ENCODE measurements around the gene VPREB1.
"Not testable (repeated sequence)": the region's sequence is repeated elsewhere in the genome, so short reads cannot be mapped to it uniquely, and the experiment has no call there.

- not testable (repeated sequence) for TF ChIP-seq POLR2A (IDR thresholded peaks at IDR 0.05; ENCODE audit: low read depth); POLR2AphosphoS5 (IDR thresholded peaks at IDR 0.05); EP300 (IDR thresholded peaks at IDR 0.05)
- TF ChIP-seq, protein P1, sequence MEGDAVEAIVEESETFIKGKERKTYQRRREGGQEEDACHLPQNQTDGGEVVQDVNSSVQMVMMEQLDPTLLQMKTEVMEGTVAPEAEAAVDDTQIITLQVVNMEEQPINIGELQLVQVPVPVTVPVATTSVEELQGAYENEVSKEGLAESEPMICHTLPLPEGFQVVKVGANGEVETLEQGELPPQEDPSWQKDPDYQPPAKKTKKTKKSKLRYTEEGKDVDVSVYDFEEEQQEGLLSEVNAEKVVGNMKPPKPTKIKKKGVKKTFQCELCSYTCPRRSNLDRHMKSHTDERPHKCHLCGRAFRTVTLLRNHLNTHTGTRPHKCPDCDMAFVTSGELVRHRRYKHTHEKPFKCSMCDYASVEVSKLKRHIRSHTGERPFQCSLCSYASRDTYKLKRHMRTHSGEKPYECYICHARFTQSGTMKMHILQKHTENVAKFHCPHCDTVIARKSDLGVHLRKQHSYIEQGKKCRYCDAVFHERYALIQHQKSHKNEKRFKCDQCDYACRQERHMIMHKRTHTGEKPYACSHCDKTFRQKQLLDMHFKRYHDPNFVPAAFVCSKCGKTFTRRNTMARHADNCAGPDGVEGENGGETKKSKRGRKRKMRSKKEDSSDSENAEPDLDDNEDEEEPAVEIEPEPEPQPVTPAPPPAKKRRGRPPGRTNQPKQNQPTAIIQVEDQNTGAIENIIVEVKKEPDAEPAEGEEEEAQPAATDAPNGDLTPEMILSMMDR (IDR thresholded peaks at IDR 0.05), result not testable (repeated sequence)
Measured at GRCh38 chr22:22294641-22295040, 50.1 kb downstream of the VPREB1 start.
